K562 (cell line): ENCODE results near the gene ZNF689. TPM values are rescaled to one million over a fixed set of nuclear protein-coding genes. Genes with fewer than 3 reads are reported as not detected.

Experiments used
- BRD4 ChIP-seq: fragments of 200-600 bp; sonication (generic); IDR thresholded peaks from 2 replicates; pipeline ENCODE4 v1.6.1; 2017; ENCODE audit warnings: inconsistent platforms
- CCAR2 ChIP-seq: fragments of 200-400 bp; formaldehyde crosslinking; IDR thresholded peaks from 2 replicates; pipeline ENCODE4 v1.6.1; 2017; ENCODE audit warnings: mild to moderate bottlenecking, low read depth, low read length
- CREB3 ChIP-seq: fragments of 450-650 bp; conservative IDR thresholded peaks from 2 replicates; pipeline ENCODE4 v1.6.1; 2016; ENCODE audit warnings: missing genetic modification characterization, low read depth, mild to moderate bottlenecking, missing compliant biosample characterization, moderate library complexity
- CREB3L1 ChIP-seq: fragments of 450-650 bp; IDR thresholded peaks from 2 replicates; pipeline ENCODE4 v1.6.1; 2014; ENCODE audit warnings: low read depth, mild to moderate bottlenecking, moderate library complexity, borderline replicate concordance
- FOXP1 ChIP-seq: sonication (generic); formaldehyde crosslinking; IDR thresholded peaks from 2 replicates; pipeline ENCODE4 v1.8.0; 2022; ENCODE audit warnings: mild to moderate bottlenecking, missing genetic modification reagents
- GATAD2B ChIP-seq: fragments of 450-650 bp; IDR thresholded peaks from 2 replicates; pipeline ENCODE4 v1.6.1; 2017; ENCODE audit warnings: mild to moderate bottlenecking, borderline replicate concordance
- KAT8 ChIP-seq: fragments of 450-650 bp; IDR thresholded peaks from 2 replicates; pipeline ENCODE4 v1.6.1; 2016; ENCODE audit warnings: low read depth, mild to moderate bottlenecking
- PHF20 ChIP-seq: fragments of 450-650 bp; IDR thresholded peaks from 2 replicates; pipeline ENCODE4 v1.6.1; 2018; ENCODE audit not compliant: partially characterized antibody
- RB1 ChIP-seq: fragments of 450-650 bp; IDR thresholded peaks from 2 replicates; pipeline ENCODE4 v1.6.1; 2017; ENCODE audit warnings: low read depth, mild to moderate bottlenecking
- REST ChIP-seq, 2 experiments: fragments of 450-650 bp; formaldehyde crosslinking in 1 of 2; IDR thresholded peaks; 2 replicates each; pipeline versions ENCODE4 v1.4.0 to v1.6.1; 2014 to 2020; ENCODE audit warnings: mild to moderate bottlenecking in 2 of 2, borderline replicate concordance in 1 of 2, low read depth in 1 of 2
- SMARCA4 ChIP-seq: fragments of 450-650 bp; IDR thresholded peaks from 2 replicates; pipeline ENCODE4 v1.6.1; 2016
- TEAD1 ChIP-seq, 2 experiments: fragments of 450-650 bp in 1 of 2; sonication (generic) in 1 of 2; formaldehyde crosslinking; IDR thresholded peaks; 2 replicates each; pipeline versions ENCODE4 v1.4.0 to v1.8.0; 2020 to 2022; ENCODE audit warnings: mild to moderate bottlenecking in 2 of 2, missing genetic modification reagents in 1 of 2
- TEAD2 ChIP-seq: fragments of 450-650 bp; IDR thresholded peaks from 2 replicates; pipeline ENCODE4 v1.6.1; 2016; ENCODE audit warnings: missing genetic modification characterization, control low read depth, missing compliant biosample characterization
- ZBTB9 ChIP-seq: fragments of 450-650 bp; formaldehyde crosslinking; IDR thresholded peaks from 2 replicates; pipeline ENCODE4 v1.4.0; 2020; ENCODE audit warnings: mild to moderate bottlenecking, moderate library complexity
- ZFX ChIP-seq: sonication (generic); formaldehyde crosslinking; IDR thresholded peaks from 2 replicates; pipeline ENCODE4 v1.8.0; 2022; ENCODE audit warnings: mild to moderate bottlenecking, missing genetic modification reagents, moderate library complexity
- polyA plus RNA-seq, 8 experiments: library from polyadenylated mRNA; depleted of rRNA in 4 of 8; stranded (reverse) in 5 of 8; unstranded in 3 of 8; fragments of >200 nt; fragmentation: Nextera tagmentation in 2 of 8; fragmentation: Illumina TruSeq in 1 of 8; extraction: Ambion mirVana in 2 of 8; extraction: Trizol in 1 of 8; gene quantifications; 2 replicates each; pipeline versions ENCODE4 v1.2.1 to v1.2.3, GENCODE V29; 2011 to 2014; ENCODE audit warnings: inconsistent platforms in 1 of 8, missing spikeins in 1 of 8
- total RNA-seq, 7 experiments: library from RNA; depleted of rRNA in 6 of 7; stranded (reverse); fragments of >200 nt in 6 of 7; fragmentation: Illumina TruSeq in 2 of 7; extraction: Trizol in 2 of 7; gene quantifications; 2 replicates each; pipeline versions ENCODE4 v1.2.1 to v1.2.3, GENCODE V29; 2011 to 2021; ENCODE audit warnings: low replicate concordance in 1 of 7

Gene ZNF689
- total and polyA plus RNA-seq, 9 of the 15 experiments (the other 6 are each of a cell fraction or from before 2014, with no cell fraction given) = 5.4 to 15.4 (median 10.8) TPM

GRCh38 chr16:30656974-30657865 is 47.0 kb upstream of the ZNF689 start (continued):
- TF ChIP-seq REST (IDR thresholded peaks at IDR 0.05; ENCODE audit: borderline replicate concordance) = no peak
- peak; percentile 80; the same call in 1 of the 2 replicates for TF ChIP-seq REST (CRISPR knock-in tag; IDR thresholded peaks at IDR 0.05; ENCODE audit: low read depth)
- TF ChIP-seq BRD4 = no peak
- TF ChIP-seq ZBTB9 (CRISPR knock-in tag) = peak; percentile 79; the same call in 1 of the 2 replicates
- no peak for TF ChIP-seq GATAD2B
- no peak for TF ChIP-seq TEAD2 (tag)
- no peak for TF ChIP-seq CREB3 (tag)
- no peak for TF ChIP-seq PHF20
- TF ChIP-seq FOXP1 (CRISPR knock-in tag) = peak; percentile 93; the same call in 1 of the 2 replicates
- TF ChIP-seq RB1 = no peak
- TF ChIP-seq KAT8 = no peak
- TF ChIP-seq CREB3L1 = no peak
- TF ChIP-seq SMARCA4 = 0 out of 2 replicates have a peak, but pooled peaks have one; percentile 11
- no peak for TF ChIP-seq CCAR2
- 0 out of 4 replicates have a peak, but pooled peaks of 1 of the 2 experiments have one; percentile 74 for TF ChIP-seq TEAD1 (CRISPR knock-in tag; IDR thresholded peaks at IDR 0.05)
- no peak for TF ChIP-seq ZFX (CRISPR knock-in tag)
